HG03103 (cell line): Measurements from ENCODE around the gene FYN.
A peak's percentile ranks its signal among the peaks of the same experiment; 100 is the strongest.

Experiments used
- ATAC-seq: cut with Tn5 transposase; IDR thresholded peaks from one replicate; pipeline ENCODE4 v1.9.1; 2021; ENCODE audit warnings: low read depth; ENCODE audit not compliant: unreplicated experiment

FYN gene

GRCh38 chr6:111739257-111739696 is 134.0 kb downstream of the FYN start:
- no peak for ATAC-seq

GRCh38 chr6:111738631-111739030 is 134.6 kb downstream of the FYN start:
- no peak for ATAC-seq

- no peak for ATAC-seq
These were observed 135.1 kb downstream of the FYN start for GRCh38 chr6:111738156-111738555.

- no peak for ATAC-seq
These were observed 136.2 kb downstream of the FYN start for GRCh38 chr6:111737065-111737521.

GRCh38 chr6:111736005-111736608 is 137.1 kb downstream of the FYN start:
- ATAC-seq: no peak

- no peak for ATAC-seq
These were observed 138.9 kb downstream of the FYN start for GRCh38 chr6:111734068-111735061.

- ATAC-seq: no peak
These were observed 140.9 kb downstream of the FYN start for GRCh38 chr6:111732390-111732789.

- no peak for ATAC-seq
These were observed 141.6 kb downstream of the FYN start for GRCh38 chr6:111731456-111732195.

- ATAC-seq: no peak
These were observed 142.4 kb downstream of the FYN start for GRCh38 chr6:111730864-111731263.

GRCh38 chr6:111727802-111728201 is 145.4 kb downstream of the FYN start:
- no peak for ATAC-seq

- no peak for ATAC-seq
These were observed 146.2 kb downstream of the FYN start for GRCh38 chr6:111727041-111727440.

GRCh38 chr6:111725446-111726112 is 147.7 kb downstream of the FYN start:
- ATAC-seq: no peak

- peak; percentile 98 for ATAC-seq
These were observed 148.7 kb downstream of the FYN start for GRCh38 chr6:111724505-111724904.

GRCh38 chr6:111724039-111724438 is 149.2 kb downstream of the FYN start:
- ATAC-seq: peak; percentile 19

- no peak for ATAC-seq
These were observed 149.8 kb downstream of the FYN start for GRCh38 chr6:111723412-111723970.

GRCh38 chr6:111722179-111722731 is 151.0 kb downstream of the FYN start:
- no peak for ATAC-seq

- ATAC-seq: no peak
These were observed 151.5 kb downstream of the FYN start for GRCh38 chr6:111721753-111722154.

GRCh38 chr6:111720931-111721496 is 152.2 kb downstream of the FYN start:
- ATAC-seq: no peak

- no peak for ATAC-seq
These were observed 154.3 kb downstream of the FYN start for GRCh38 chr6:111718990-111719389.
